Measurements from ENCODE around the gene CCNA2.

Gene CCNA2

DNA sequence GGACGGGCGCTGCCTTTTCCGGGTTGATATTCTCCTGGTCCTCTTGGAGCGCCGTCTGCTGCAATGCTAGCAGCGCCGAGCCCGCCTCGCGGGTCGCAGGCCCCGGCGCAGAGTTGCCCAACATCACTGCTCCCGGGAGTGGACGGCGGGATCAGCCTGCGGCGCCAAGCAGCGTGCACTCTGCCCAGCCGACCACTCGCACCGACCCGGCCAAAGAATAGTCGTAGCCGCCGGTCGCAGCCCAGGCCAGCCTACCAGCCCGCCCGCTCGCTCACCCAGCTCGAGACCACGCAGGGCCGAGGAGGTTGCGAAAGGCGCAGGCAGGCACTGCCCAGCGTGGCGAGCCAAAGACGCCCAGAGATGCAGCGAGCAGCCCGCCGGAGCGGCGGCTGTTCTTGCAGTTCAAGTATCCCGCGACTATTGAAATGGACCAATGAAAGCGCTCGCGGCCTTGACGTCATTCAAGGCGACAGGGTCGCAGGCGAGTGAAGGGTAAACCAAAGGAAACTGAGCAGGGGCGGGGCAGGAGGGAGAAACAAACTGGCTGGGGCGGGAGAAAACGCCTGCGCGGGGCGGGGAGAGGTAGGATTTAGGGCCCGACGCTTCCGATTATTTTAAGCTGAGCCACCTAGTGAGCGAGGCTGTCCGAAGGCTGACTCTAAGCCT lies at the start of gene CCNA2:
Gene CCNA2 (minus strand): TSS at position 379 of the 666 bp plus-strand sequence. CDS start 255 bp downstream, at position 124.
- peak; percentile 96 for DNase-seq

DNA sequence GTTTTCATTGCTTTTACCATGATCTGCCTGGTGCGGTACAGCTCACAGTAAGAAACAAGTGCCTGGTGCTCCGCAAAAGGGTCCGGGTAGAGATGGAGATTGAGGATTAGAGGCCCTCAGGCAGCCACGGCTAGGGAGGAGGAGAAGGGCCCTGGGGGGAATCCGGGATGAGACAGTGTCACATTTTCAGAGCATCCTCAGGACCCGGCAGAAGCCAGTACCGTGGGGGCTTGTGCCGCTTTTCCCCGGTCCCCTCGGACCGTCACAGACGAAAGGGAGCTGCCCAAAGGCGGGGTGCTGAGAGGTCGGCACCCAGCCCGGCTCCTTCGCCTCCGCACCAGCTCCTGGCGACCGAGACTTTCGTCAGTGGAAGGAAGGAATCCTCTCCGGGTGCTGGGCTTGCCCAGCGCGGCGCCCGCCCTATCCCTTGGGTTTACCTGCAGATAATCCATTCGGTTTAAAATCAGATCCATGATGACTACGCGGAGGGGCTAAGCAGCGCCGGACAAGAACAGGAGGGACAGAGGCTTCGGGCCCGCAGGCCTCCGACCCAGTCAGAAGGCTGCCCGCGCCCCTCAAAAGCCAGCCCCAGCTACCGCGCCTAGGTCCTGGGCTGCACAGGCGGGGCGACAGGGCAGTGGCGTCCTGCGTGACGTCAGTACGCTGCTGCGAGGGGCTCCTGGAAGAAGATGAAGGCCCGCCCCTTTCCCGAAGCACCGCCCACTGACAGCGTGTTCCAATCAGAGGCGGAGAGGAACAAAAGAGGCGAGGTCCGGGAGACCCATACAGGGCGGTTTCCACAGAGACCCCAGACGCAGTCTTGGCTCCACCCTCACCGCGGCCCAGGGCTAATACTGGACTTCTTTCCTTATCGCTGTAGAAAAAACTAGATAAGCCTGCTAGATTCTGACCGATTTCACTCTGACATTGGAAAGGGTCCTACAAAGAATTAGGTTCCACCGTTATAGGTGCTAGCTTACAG lies 46.4 kb upstream of the CCNA2 start, which contains the start of gene BBS7:
Gene BBS7 (minus strand): TSS at position 634 of the 982 bp plus-strand sequence. CDS start 161 bp downstream, at position 473.
- DNase-seq = peak; percentile 99

DNA sequence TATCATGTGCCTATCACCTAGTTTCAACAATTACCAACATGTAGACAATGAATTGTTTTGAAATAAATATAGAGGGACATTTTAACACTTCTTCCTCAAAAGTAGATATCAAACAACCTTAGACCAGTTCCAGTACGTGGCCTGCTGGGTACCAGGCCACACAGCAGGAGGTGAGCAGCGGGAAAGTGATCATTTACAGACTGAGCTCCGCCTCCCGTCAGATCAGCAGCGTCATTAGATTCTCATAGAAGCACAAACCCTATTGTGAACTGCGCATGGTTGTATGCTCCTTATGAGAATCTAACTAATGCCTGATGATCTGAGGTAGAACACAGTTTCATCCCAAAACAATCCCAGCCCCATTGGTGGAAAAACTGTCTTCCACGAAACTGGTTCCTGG lies 40.1 kb upstream of the CCNA2 start:
- no peak for DNase-seq

DNA sequence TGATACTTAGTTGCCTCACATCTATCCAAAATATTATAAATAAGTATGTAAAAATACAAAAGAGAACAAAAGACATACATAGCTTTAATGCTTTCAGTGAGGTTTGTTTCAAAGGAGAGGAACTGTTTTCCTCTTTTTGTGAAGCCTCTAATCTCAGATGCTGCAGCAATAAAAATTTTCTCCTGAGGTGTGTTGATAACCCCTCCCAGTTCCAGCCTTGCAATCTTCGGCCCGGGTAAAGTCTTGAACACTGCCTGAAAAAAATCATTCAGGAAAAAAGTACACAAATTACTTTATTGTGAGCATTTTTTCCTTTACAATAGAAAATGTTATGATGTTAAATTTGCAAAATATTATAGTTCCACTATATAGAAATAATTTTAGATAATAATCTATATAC lies 37.7 kb upstream of the CCNA2 start:
- no peak for DNase-seq

GRCh38 chr4:121860121-121860520 lies 36.4 kb upstream of the CCNA2 start:
- DNase-seq = no peak

DNA sequence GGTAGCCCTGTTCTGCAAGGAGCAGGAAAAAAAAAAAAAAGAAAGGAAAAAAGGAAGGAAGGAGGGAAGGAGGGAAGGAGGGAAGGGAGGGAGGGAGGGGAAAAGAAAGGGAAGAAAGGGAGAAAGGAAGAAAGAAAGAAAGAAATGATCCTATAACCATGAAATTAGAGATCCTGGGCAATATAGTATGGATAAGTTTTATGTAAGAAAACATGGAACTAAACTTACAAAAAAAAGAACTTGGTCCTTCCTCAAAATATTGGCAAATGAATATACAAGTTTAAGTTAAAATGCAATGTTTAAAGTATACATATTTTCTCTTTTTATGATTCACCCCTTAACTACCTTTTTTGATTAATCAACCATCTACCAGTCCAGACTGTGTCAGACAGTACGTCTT lies 27.7 kb upstream of the CCNA2 start:
- DNase-seq = no peak

DNA sequence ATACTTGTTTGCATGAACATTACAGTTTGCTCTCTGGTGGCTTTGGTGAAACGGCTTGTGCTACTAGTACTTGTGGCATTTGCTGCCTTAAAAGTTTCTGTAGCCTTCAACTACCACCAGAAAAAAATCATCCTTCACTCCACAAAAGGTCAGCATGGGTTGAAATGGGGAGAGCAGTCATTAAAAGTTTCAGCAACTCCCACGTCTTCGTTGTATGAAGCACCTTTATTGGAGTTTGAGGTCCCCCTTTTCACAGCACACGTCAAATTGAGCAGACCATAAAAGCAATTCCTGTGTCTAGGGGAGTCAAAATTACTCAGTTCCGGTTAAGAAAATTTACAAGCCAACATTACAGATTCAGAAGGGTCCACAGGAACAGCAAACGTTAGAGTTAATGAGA lies 23.0 kb upstream of the CCNA2 start:
- DNase-seq = no peak

DNA sequence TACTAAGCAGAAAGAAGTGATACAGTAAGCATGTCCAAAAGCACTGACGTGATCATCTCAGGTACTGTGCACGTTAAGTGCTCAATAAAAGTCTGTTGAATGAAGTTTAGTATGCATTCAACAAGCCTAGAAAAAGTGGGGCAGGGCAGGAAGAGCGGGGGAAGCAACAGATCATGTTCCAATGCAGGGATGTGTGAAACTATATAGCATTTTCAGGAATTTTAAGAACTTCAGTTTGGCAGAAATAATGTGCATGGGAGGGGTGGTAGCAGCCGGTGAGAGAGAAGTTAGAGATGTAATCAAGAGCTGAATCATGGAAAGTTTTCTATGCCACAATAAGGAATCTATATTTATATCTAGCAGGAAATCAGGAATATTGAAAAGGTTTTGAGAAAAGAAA lies 19.2 kb upstream of the CCNA2 start:
- DNase-seq = no peak

- DNase-seq = no peak
These were observed 14.5 kb upstream of the CCNA2 start for GRCh38 chr4:121838136-121838535.

- no peak for DNase-seq
These were observed 5.8 kb upstream of the CCNA2 start for GRCh38 chr4:121829511-121829910.

GRCh38 chr4:121827853-121828252 lies 4.2 kb upstream of the CCNA2 start:
- no peak for DNase-seq

DNA sequence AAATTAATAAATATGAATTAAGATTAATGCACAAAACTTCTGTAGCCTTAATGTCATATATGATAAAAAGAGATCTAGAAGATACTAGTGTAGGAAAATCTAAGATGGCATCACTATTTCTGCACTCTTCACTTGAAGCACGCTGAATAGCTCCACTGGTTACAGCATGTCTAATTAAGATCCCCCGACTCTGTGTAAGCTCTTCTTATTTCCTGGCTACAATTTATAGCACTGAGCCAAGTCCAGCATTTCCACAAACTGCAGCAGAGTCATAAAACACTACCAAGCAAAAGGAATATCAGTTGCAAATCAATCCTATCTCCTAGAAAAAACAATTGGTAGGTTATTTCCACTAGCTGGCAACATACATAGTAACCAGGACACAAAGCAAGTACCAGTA lies 1.3 kb upstream of the CCNA2 start:
- DNase-seq = no peak

DNA sequence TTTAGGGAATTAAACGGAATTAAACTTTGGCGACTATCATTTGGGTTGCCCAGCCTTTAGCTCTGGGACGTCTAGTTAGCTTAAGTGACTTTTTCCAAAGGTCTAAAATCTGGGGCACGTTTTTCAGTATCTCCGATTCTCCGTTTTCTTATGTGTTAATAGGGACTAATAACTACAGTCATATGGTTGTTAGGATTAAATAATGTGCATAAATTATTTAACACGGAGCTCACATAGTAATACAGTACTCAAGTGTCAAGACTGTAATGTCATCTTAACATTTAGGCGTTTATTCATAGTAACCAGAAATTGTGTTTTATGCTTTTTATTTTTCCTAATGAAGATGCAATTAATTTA lies 466 bp upstream of the CCNA2 start:
- DNase-seq = no peak

- peak; percentile 54 for DNase-seq
These were observed 733 bp downstream of the CCNA2 start for GRCh38 chr4:121822796-121823504.

GRCh38 chr4:121822047-121822446 lies 1.6 kb downstream of the CCNA2 start:
- DNase-seq = no peak

GRCh38 chr4:121819216-121819965 lies 4.3 kb downstream of the CCNA2 start:
- DNase-seq = no peak

DNA sequence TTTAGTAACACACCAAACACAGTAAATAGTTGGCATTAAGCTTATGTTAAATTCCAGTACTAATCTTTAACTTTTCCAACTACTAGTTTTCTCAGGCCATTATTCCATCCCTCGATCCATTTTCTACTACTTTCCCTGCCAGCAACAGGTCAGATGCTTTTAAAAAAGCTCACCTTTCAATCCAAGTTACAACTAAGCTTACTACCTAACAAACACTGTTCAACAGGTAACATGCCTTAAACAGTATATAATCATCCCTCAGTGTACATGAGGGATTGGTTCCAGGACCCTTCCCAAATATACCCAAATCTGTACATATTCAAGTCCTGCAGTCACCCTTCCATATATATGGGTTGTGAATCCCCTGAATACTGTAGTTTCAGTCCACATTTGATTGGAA lies 5.5 kb downstream of the CCNA2 start:
- no peak for DNase-seq

GRCh38 chr4:121817701-121818100 lies 6.0 kb downstream of the CCNA2 start:
- no peak for DNase-seq

DNA sequence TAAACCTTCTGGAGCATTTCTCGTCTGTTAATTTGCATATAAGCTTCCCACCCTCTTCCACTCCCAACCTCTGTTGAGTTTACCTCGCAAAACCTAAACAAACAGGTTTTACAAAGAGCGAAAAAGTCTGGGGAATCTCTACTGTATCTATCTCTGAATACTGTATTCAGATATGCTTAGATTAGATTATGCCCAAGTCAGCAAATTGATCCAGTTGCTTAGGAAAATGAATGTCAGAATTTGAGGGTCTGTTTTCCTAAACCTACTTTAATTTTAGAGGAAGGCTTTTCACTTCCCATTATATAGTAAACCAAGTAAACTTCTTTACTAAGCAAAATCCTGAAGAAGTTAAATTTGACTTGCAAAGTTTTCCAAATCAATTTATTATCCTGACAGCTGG lies 6.7 kb downstream of the CCNA2 start:
- no peak for DNase-seq

DNA sequence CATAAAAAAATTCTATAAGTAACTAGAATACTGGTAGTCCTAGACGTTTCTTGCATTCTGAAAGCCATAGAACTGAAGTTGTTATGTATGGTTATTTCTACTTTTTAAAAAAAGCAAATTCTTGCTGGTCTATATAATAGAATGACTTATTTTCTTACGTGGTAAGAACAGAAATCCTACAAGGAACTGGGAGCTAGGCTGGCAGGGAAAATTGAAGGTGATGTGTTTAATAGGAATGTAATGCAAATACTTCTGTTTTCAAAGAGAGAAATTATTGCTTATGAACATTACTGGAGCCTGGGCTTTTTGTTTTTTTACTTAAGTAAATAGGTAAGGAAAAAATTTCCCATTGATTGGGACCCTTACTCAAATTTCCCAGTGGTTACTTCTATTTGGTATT lies 8.9 kb downstream of the CCNA2 start:
- DNase-seq = no peak

GRCh38 chr4:121811122-121811521 lies 12.6 kb downstream of the CCNA2 start:
- DNase-seq = no peak

GRCh38 chr4:121806411-121806810 lies 17.3 kb downstream of the CCNA2 start:
- no peak for DNase-seq

- no peak for DNase-seq
These were observed 22.0 kb downstream of the CCNA2 start for GRCh38 chr4:121801715-121802075.

All from right forelimb (tissue), 1 donor.